A673 (cell line): ENCODE results near the gene KAZN.

Experiments used
- EZH2 ChIP-seq: fragments of 200-600 bp; sonication (generic); IDR thresholded peaks from 2 replicates; pipeline ENCODE4 v1.6.1; 2017; ENCODE audit warnings: borderline replicate concordance, low read depth, mild to moderate bottlenecking, mixed read lengths, antibody characterized with exemption, low read length; ENCODE audit not compliant: poor library complexity, severe bottlenecking
- TF ChIP-seq, protein P1 (sequence below): fragments of 300-800, 200-600 bp; sonication (generic); conservative IDR thresholded peaks from 2 replicates; pipeline ENCODE4 v1.5.1; 2017; ENCODE audit warnings: low read depth, mild to moderate bottlenecking, antibody characterized with exemption, low read length, moderate library complexity, mixed read lengths

DNA sequence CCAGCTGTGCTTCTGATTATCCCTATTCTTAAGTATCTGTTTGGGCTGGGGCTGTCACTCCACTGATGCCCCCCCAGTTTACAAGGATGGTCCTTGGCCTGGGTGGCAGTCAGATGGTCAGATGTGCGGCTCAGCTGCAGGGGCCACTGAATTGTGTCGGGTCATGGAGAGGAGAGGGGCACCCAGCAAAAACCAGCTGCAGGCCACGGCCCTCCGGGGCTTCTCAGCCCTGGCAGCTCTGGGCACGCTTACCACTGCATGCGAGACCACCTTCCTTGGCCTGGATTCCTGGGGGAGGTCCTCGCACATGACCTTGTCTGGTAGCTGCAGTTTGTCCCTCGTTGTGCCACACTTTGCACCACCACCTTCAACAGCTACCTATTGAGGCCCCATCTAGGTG is 390.2 kb downstream of the KAZN start:
- no peak for TF ChIP-seq EZH2
- TF ChIP-seq, protein P1, sequence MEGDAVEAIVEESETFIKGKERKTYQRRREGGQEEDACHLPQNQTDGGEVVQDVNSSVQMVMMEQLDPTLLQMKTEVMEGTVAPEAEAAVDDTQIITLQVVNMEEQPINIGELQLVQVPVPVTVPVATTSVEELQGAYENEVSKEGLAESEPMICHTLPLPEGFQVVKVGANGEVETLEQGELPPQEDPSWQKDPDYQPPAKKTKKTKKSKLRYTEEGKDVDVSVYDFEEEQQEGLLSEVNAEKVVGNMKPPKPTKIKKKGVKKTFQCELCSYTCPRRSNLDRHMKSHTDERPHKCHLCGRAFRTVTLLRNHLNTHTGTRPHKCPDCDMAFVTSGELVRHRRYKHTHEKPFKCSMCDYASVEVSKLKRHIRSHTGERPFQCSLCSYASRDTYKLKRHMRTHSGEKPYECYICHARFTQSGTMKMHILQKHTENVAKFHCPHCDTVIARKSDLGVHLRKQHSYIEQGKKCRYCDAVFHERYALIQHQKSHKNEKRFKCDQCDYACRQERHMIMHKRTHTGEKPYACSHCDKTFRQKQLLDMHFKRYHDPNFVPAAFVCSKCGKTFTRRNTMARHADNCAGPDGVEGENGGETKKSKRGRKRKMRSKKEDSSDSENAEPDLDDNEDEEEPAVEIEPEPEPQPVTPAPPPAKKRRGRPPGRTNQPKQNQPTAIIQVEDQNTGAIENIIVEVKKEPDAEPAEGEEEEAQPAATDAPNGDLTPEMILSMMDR = no peak
